ENCODE data around the gene RBFOX2.
"Not testable (repeated sequence)": the region's sequence is repeated elsewhere in the genome, so short reads cannot be mapped to it uniquely, and the experiment has no call there.

The RBFOX2 gene

DNA sequence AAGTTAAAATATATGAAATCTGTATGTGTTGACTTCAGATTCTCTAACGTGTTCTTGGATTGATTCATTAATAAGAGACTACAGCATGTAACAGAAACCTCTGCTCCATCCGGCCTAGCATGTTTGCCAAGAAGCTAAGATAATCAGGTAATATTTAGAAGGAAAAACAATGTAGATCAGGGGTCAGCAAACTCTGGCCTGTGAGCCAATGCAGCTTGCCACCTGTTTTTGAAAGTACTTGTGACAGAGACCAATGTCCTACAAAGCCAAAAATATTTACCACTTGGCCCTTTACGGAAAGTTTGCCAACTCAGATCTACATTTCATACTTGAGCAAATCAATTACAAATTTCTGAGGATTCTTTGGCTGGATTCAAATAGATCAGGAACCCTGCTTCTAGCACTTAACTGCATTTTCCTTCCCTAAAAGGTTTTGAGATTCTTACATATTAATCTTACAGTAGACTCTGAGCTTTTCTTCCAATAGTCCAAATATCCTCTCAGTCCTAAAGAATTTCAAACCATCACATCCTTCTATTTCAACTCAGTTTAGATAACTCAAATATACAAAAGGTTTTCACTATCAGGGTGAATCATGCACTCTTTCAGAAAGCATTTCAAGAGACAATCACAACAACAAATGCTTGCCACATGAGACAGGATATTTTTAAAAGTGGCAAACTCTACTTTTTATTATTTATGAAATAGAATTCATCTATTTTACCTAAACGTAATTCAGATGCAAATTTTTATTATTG lies 281.5 kb downstream of the RBFOX2 start:
- no peak for DNase-seq (ENCODE audit: extremely low read depth in 1 of 2, low read depth in 1 of 2)

DNA sequence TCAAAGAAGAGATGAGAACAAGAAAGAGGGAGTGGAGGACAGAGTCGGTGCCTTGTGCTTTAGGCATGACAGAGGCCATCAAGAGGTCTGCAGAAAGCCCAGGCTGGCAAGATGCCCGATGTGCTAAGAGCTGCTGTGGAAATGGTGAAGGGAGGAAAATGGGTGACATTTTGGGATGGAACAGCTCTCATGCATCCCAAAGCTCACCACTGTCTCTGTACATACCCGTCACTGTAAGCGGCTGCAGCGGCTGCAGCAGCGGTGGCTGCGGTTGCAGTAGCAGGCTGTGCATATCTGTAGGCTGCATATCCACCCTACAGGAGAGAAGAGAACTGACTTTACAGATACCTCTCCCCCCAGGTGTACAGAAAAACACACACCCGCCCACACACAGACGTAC lies 282.4 kb downstream of the RBFOX2 start:
- no peak for DNase-seq (ENCODE audit: extremely low read depth in 1 of 2, low read depth in 1 of 2)

- DNase-seq (ENCODE audit: extremely low read depth in 1 of 2, low read depth in 1 of 2), result no peak
Measured at GRCh38 chr22:35743326-35743860, 285.2 kb downstream of the RBFOX2 start.

GRCh38 chr22:35742342-35743100 lies 286.1 kb downstream of the RBFOX2 start:
- DNase-seq (ENCODE audit: extremely low read depth in 1 of 2, low read depth in 1 of 2), result no peak

DNA sequence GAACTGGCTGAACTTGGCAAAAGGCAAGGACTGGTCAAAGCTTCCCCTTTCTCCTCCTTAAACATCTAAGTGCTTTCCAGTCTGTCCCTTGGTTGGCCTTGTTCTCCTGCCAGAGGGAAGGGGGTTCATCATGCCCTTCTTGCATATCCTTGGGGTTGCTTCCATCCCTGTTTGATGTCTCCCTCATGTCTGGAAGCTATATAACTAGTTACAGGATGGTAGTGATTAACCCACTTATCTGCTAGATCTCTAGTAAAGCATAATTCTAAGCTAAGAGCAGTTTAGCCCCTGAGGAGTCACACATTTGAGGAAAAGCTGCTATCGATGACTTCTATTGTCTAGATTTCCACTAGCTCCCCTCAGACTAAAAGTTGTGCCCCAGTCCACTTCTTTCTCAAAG lies 288.0 kb downstream of the RBFOX2 start:
- no peak for DNase-seq (ENCODE audit: extremely low read depth in 1 of 2, low read depth in 1 of 2)

- no peak for DNase-seq (ENCODE audit: extremely low read depth in 1 of 2, low read depth in 1 of 2)
Measured at GRCh38 chr22:35739931-35740380, 288.7 kb downstream of the RBFOX2 start.

DNA sequence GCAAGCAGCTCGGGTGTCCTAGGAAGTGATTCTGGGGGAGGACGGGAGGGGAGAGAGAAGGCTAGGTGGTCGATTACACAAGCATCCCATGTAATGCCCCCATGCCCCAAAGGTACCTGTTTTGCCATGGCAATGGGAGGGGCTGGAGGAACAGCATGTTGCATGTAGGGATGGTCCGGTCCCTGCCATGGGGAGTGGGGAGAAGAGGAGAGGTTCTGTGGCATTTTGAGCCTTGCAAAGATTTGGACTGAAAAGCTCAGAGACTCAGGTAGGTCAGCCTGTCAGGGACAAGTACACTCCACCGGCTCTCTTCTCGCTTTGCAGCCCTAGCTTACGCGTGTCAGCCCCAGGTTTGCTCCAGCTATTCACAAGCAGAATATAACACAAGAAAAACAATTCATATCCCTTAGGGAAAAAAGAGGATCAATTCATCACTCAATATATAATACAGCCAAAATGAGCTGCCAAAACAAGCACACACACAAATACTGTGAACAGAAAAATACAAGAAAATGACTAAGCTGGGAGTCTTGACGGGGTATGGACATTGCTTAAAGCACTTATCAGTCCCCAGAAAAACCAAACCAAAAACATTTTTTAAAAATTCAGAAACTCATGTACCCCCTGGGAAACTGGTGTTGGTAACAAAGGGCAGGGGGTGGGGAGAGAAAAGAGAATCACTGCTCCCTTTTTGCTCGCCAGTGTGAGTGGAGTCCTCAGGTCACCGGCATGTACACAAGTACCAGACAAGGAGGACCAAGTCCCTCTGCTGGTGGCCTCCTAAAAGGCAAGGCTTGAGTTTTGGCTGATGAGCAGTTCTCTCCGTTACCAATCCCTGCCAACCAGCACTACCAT lies 289.3 kb downstream of the RBFOX2 start:
- DNase-seq (ENCODE audit: extremely low read depth in 1 of 2, low read depth in 1 of 2), result no peak

DNA sequence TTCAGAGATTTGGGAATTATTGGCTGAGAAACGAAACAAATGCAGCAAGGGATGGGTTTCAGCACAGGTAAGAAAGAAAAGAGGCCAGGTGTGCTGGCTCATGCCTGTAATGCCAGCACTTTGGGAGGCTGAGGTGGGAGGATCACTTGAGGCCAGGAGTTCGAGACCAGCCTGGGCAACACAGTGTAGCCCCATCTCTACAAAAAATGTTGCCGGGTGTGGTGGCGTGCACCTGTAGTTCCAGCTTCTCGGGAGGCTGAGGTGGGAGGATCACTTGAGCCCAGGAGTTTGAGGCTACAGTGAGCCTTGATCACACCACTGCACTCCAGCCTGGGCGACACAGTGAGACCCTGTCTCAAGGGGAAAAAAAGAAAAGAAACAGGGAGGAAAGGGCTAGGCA lies 290.7 kb downstream of the RBFOX2 start:
- DNase-seq (ENCODE audit: extremely low read depth in 1 of 2, low read depth in 1 of 2), result not testable (repeated sequence)

- DNase-seq (ENCODE audit: extremely low read depth in 1 of 2, low read depth in 1 of 2), result no peak
Measured at GRCh38 chr22:35736701-35737100, 291.9 kb downstream of the RBFOX2 start.

GRCh38 chr22:35736166-35736565 lies 292.5 kb downstream of the RBFOX2 start:
- DNase-seq (ENCODE audit: extremely low read depth in 1 of 2, low read depth in 1 of 2), result no peak

DNA sequence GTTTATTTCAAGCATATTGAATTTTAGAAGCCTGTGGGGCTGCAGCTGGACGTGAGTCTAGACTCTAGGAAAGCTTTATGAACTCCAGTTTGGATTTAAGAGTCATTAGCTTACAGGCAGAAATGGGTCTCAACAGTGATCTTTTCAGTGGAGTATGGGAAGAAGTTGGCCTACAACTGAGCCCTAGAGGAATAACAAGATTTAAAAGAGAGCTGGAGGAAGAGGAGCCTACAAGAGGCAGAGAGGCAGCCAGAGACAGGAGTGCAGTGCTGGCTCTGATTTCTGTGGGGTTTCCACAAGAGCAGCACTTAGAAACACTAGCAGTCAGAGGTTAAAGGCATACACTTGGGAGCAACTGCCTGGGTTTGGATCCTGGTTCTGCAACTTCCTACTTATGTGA lies 293.1 kb downstream of the RBFOX2 start:
- DNase-seq (ENCODE audit: extremely low read depth in 1 of 2, low read depth in 1 of 2), result no peak

- no peak for DNase-seq (ENCODE audit: extremely low read depth in 1 of 2, low read depth in 1 of 2)
Measured at GRCh38 chr22:35734517-35734827, 294.2 kb downstream of the RBFOX2 start.

GRCh38 chr22:35733791-35734516 lies 294.7 kb downstream of the RBFOX2 start:
- DNase-seq (ENCODE audit: extremely low read depth in 1 of 2, low read depth in 1 of 2), result no peak

DNA sequence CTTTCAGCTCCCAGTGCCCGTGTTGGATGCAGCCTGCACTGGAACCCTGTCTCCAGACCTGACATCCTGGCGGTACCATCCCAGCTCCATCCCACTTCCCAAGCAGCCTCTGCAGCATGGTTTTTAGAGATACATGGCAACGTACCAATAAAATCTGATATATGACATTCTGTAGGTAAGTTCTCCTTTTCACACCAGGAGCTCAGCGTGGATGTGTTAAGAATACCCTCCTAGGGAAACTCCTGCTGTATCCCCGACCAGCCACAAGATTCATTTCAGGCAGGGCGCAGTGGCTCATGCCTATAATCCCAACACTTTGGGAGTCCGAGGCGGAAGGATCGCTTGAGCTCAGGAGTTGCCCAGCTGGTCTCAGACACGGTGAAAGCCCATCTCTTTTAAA lies 295.6 kb downstream of the RBFOX2 start:
- DNase-seq (ENCODE audit: extremely low read depth in 1 of 2, low read depth in 1 of 2), result no peak

DNA sequence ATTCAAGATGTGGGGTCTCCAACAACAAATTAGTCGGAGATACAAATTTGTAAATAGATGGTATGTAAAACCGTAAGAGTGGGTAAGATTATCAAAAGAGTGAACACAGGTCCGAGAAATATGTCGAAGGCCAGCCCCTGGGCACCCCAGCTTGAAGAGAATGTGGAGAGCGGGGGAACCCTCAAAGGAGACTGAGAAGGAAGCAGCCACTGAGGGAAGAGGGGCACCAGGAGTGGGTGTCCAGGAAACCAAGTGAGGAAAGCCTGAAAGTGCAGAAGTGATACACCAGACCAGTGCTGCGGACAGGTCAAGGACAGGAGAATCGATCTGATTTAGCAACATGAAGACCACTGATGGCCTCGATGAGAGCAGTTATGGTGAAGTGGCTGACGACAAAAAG lies 296.5 kb downstream of the RBFOX2 start:
- DNase-seq (ENCODE audit: extremely low read depth in 1 of 2, low read depth in 1 of 2), result no peak

DNA sequence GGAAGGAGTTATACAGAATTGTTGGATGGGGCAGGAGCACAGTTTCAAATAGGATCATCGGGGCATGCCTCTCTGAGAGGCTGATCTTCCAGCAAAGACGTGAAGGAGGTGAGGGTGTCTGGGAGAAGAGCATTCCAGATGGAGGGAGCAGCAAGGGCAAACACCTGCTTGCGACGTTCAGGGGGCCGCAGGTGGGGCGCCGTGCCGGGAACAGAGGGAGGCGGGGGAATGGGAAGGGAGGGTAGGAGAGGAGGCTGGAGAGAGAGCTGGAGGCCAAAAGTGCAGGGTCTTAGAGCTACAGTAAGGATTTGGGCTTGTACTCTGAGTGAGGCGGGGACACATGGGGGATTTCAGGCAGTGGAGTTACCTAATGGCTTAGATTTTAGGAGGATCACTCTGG lies 297.3 kb downstream of the RBFOX2 start:
- no peak for DNase-seq (ENCODE audit: extremely low read depth in 1 of 2, low read depth in 1 of 2)

DNA sequence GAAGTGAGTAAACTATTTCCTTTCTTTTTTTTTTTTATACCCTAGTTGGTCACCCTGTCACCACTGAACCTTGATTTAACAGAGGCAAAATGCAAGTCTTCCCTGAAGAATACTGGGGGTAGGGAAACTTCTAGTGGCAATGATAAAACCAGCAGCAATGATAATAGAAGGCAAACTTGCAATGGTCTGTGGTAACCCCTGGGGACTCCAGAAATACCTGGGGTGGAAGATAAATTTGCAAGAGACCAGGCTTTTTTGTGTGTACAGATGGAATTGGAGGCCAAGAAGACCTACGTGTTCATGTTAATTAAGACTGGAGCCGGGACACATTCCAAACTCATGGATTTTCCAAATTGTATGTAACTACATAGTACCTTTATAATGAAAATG lies 299.3 kb downstream of the RBFOX2 start:
- no peak for DNase-seq (ENCODE audit: extremely low read depth in 1 of 2, low read depth in 1 of 2)

DNA sequence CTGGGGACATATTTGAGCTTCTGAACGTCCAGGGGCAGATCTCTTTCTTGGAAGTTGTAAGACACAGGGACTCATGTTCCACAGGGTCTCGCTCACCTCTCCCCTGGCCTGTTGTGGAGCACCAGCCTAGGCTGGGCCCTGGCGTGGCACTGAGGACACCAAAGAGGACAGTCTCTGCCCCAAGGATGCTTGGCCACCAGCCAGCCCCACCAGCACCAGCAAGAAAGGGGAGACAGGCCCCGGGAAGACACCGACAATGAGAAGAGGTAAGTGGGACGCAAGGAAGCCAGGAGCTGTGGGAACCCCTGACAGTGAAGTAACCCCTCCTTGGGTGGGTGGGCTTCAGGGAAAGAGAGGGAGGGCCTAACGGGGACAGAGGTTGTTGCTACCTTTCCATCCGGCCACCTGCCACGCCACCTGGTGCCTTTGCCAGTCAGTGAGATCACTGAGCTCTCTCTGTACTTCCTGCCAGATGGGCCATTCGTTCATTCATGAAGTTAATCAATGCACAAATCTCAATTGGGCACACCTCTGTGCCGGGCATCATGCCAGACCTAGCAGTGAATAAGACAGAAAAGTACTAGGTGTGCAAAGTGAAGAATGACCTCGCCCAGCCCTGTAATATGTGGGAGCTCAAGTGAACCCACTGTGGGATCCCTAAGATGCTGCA lies 299.9 kb downstream of the RBFOX2 start:
- DNase-seq (ENCODE audit: extremely low read depth in 1 of 2, low read depth in 1 of 2), result no peak

DNA sequence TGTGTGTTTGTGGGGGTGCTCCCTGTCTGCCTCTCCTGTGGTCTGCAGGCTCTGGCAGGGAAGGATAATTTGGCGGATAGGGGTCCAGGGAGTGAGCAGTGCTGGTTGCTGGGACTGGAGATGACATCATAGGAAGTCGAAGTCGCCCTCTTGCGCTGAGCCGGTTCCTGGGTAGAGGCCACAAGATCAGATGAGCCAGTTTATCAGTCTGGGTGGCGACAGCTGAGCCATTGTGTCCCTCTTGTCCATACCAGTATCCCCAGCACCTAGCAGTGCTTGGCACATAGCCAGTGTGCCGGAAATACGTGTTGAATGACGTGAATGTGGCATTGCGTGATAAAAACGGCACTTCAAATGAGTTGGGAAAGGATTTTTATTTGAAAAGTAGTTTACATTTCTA lies 301.2 kb downstream of the RBFOX2 start:
- no peak for DNase-seq (ENCODE audit: extremely low read depth in 1 of 2, low read depth in 1 of 2)

- DNase-seq (ENCODE audit: extremely low read depth in 1 of 2, low read depth in 1 of 2), result no peak
Measured at GRCh38 chr22:35726933-35727332, 301.7 kb downstream of the RBFOX2 start.
